RCC 7860 (cell line): ENCODE data around the gene ARHGAP22.

Experiments used
- DNase-seq: peaks from one replicate; pipeline ENCODE4 v3.0.0-alpha.2; 2015; ENCODE audit warnings: low spot score
- FAIRE-seq: peaks from 2 replicates; lab custom pipeline; 2012; peaks lifted over from hg19 to GRCh38; lab: Jason Lieb, UNC

The ARHGAP22 gene

GRCh38 chr10:48468866-48469511, 135.9 kb downstream of the ARHGAP22 start:
- FAIRE-seq (no peak), DNase-seq (no peak)

GRCh38 chr10:48468130-48468790, 136.6 kb downstream of the ARHGAP22 start:
- FAIRE-seq, result no peak
- no peak for DNase-seq

- FAIRE-seq (no peak), DNase-seq (no peak)
These were observed 137.2 kb downstream of the ARHGAP22 start for GRCh38 chr10:48467669-48468068.

GRCh38 chr10:48466611-48467240, 138.1 kb downstream of the ARHGAP22 start:
- DNase-seq (no peak), FAIRE-seq (no peak)

GRCh38 chr10:48465860-48466521, 138.9 kb downstream of the ARHGAP22 start:
- no peak for FAIRE-seq
- DNase-seq, result no peak

GRCh38 chr10:48464871-48465736, 139.8 kb downstream of the ARHGAP22 start:
- DNase-seq, result no peak
- no peak for FAIRE-seq

GRCh38 chr10:48464121-48464870, 140.6 kb downstream of the ARHGAP22 start:
- DNase-seq (no peak), FAIRE-seq (no peak)

GRCh38 chr10:48463318-48464003, 141.4 kb downstream of the ARHGAP22 start:
- DNase-seq (no peak), FAIRE-seq (no peak)

GRCh38 chr10:48462482-48463020, 142.3 kb downstream of the ARHGAP22 start:
- DNase-seq (no peak), FAIRE-seq (no peak)

- FAIRE-seq (no peak), DNase-seq (no peak)
These were observed 143.0 kb downstream of the ARHGAP22 start for GRCh38 chr10:48461623-48462481.

GRCh38 chr10:48460182-48460581, 144.7 kb downstream of the ARHGAP22 start:
- DNase-seq (no peak), FAIRE-seq (no peak)

- FAIRE-seq (no peak), DNase-seq (no peak)
These were observed 145.4 kb downstream of the ARHGAP22 start for GRCh38 chr10:48459270-48460150.

- DNase-seq (no peak), FAIRE-seq (no peak)
These were observed 146.2 kb downstream of the ARHGAP22 start for GRCh38 chr10:48458662-48459048.

GRCh38 chr10:48457949-48458661, 146.8 kb downstream of the ARHGAP22 start:
- DNase-seq, result no peak
- FAIRE-seq, result no peak

GRCh38 chr10:48456808-48457761, 147.8 kb downstream of the ARHGAP22 start:
- FAIRE-seq (no peak), DNase-seq (no peak)
